SW480 (cell line): ENCODE results near the gene GID8.

ENCODE experiments used
- DNase-seq: peaks from one replicate; pipeline ENCODE4 v3.0.0-alpha.2; 2016; ENCODE audit warnings: low spot score

The GID8 gene

DNA sequence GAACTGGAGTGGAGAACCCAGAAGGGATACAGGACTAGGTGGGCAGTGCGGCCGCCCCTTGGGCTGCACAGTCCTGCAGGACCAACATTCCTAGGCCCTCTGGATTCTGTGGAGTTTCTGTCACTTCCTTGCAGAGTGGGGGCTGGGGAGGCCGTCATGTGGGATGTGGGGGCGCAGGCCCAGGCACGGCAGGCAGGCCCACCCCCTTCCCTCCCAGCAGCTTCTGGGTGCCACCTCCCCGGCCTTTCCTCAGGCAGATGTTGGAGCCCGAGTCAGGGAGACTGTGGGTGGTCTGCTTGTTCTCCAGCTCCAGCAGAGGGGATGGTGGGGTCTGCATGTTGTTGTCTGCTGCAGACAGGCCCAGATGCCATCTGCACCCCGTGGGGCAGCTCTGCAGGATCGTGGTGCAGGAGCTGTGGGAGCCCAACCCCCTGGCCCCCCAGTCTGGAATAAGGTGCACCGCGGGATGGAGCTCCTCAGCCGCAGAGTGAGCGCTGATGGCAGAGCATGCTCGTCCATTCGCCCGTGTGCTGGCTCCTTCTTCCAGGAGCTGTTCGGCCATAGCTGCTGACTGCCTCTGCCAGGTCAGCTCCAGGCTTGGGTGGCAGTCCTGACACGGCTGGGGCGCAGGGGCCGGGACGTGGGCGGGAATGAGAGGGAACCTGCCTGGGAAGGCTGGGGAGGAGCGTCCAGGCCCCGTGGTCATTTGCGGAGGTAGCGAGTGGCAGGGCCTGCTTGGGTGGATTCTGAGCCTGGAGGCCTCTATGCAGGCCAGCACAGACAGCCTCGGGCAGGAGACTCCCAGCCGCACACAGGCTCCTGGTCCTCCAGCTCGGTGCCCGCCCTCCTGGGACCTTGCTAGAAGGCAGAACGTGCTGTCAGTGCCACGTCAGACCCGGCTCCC, 32.6 kb downstream of the GID8 start:
- DNase-seq, result no peak

GRCh38 chr20:62971211-62971949, 33.4 kb downstream of the GID8 start:
- DNase-seq, result no peak

DNA sequence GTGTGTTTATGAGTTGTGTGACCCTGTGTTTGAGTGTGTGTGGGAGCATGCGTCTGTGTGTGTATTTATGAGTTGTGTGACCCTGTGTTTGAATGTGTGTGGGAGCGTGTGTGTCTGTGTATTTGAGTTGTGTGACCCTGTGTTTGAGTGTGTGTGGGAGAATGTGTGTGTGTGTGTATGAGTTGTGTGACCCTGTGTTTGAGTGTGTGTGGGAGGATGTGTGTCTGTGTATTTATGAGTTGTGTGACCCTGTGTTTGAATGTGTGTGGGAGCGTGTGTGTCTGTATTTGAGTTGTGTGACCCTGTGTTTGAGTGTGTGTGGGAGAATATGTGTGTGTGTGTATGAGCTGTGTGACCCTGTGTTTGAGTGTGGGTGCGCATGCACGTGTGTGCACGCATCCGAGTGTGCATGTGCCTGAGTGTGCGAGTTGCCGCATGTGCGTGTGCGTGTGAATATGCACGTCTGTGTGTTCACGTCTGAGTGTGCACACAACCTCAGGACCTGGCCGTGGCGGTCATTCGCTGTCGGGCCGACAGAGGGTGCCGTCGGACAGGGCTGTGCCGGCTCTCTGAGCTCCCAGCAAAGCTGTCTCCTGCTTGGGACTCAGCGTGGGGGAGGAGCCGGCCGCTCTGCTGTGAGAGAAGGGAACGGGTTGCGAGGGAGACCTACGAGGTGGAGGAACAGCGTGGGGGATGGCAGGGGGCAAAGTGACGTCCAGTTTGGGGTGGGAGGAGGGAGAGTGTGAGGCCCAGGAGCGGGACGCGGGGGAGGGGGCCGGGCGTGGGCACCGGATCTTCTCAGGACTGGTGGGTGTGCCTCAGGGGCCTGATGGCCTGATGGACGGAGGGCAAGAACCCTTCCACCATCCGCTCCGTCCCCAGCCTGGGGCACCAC, 34.2 kb downstream of the GID8 start:
- peak; percentile 93 for DNase-seq

DNA sequence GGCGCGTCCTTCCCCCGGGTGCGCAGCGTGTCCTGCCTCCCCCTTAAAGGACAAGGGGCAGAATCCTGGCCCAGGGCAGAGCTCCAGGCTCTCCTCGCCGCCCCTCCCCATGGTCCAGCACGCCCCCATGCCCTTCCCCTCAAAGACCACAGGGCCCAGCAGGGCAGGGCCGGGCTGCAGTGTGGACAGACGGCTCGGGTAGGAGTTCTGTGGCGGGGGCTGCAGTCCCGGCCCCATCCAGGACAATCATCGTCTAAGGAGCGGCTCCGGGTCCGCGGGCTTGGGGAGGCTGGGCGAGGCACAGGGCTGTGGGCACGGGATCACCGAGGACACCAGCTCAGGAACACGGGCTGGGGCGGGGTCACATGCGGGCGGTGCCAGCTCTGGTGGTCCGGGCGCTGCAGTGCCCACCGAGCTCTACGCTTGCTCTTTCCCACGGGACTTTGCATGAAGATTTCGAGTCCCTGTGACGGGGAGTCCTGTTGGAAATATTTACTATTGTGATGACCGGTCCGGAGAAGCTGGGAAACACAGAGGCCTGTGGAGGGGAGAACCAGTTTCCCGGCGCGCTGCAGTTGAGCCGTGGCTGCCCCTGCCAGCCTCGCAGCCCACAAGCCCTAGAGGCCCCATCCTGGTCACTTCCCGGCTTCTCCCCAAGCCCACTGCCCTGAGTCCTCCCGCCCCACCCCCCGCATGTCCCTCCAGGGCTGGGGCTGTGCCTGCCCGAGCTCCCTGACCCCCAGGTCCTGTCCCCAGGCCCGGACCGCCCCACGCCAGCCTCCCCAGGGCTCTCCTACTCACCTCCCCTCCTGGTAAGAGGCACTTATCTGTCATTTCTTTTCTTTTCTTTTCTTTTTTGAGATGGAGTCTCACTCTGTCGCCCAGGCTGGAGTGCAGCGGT, 35.1 kb downstream of the GID8 start:
- DNase-seq, result no peak

- no peak for DNase-seq
Observed at GRCh38 chr20:62975251-62975760, 37.4 kb downstream of the GID8 start.

DNA sequence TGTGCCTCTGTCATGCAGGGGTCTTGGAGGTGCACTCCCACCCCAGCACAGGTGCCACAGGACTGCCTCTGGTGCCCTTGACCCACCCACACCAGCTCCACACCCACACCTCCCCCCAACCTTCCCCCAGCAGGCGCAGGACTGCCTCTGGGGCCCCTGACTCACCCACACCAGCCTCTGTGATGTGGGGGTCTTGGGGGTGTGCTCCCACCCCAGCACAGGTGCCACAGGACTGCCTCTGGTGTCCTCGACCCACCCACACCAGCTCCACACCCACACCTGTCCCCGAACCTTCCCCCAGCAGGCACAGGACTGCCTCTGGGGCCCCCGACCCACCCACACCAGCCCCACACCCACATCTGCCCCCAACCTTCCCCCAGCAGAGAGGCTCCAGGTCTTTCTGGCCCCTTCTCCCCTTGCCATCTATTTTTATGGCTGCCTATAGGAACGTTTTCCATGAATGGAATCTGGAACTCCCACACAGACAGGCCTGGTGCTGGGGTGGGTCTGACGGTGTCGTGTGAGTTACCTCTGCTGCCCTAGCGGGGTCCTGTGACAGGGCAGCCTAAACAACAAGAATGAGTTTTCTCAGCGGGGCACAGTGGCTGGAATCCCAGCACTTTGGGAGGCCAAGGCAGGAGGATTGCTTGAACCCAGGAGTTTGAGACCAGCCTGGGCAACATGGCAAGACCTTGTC, 38.0 kb downstream of the GID8 start:
- no peak for DNase-seq

GRCh38 chr20:62976886-62977285, 38.9 kb downstream of the GID8 start:
- no peak for DNase-seq

GRCh38 chr20:62977613-62978560, 39.9 kb downstream of the GID8 start:
- peak; percentile 93 for DNase-seq

DNA sequence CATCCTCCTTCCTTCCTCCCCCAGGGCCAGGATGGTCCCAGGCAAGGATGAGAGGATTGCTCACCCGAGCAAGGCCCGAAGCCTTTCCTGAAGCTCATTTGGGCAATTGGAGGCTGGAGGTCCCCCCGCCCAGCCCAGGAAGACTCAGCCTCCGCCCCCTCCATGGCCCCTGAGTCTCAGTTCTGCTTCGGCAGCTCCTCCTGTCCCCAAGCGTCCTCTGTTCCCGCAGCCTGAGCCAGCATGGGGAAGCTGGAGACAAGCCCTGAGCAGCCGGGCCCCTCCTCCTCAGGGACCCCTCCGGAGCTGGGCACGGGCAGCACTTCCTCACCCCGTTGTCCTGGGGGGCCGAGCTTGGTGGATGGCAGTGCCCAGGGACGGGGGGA, 40.6 kb downstream of the GID8 start:
- no peak for DNase-seq

DNA sequence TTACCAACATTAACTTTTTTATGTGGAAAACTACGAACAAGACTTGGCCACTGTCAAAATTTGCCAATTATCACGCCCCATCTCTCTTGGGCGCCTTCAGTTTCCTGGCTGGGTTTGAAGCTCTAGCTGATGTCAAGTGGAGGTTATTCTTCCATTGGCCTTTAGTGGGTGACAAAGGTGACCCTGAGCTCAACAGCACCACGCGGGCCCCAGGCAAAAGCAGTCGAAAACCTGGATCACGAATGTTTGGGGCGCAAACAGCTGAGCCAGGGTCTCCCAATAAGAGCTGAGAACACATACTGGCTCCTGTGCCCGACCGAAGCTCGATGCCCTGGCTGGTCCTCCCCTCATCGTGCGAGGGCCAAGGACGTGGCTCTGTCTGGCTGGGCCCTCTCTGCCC, 41.4 kb downstream of the GID8 start:
- no peak for DNase-seq

DNA sequence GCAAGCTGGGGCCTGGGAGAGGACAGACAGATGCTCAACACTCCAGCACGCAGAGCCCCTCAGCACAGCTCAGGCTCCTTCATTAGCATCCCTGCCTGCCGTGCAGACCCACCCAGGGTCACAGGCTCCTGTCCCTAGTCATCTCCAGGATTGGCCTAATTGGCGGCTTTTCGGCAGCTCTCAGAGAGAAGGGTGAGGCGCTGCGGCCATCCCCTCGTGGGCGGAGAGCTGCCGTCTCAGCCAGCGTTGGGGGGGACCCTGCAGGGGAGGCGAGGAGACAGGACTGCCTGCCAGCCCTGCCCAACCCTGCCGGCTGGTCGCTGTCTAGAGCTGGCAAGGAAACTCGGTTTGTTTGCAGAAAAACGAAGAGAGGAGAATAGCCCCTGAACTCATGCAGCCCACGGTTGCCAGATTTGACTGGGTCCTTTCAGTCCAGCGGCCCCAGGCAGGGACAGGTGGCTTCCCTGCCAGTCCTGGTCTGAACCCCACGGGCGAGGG, 42.0 kb downstream of the GID8 start:
- DNase-seq, result no peak

DNA sequence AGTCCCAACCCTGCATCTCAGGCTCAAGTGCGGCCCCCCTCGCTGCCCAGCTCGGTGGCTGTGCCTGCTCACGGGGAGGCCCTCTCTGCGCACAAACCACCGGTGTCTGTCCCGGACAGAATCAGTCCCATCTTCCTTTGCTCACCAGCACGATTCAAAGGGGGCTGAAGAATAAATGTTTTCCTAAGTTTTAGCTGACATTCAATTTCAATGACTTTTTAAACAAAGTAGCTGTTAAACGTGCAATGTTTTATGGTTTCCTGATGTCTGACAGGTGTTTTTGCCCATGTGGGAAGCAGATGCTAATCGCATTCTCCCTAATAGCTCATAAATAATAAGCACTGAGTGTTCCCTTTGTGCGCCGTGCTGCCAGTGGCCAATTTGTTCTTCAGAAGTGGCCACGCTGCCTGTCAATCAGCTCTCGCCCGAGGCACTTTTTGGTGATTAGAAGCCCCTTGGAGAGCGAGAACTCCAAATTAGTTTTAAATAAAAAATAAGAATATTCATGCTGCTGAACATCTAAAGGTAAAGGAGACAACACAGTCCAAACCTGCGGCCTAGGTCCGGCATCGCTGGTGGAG, 42.5 kb downstream of the GID8 start:
- peak; percentile 46 for DNase-seq

- no peak for DNase-seq
Observed at GRCh38 chr20:62980970-62981369, 43.0 kb downstream of the GID8 start.

GRCh38 chr20:62982124-62983075, 44.5 kb downstream of the GID8 start:
- no peak for DNase-seq

- no peak for DNase-seq
Observed at GRCh38 chr20:62983210-62983609, 45.3 kb downstream of the GID8 start.

DNA sequence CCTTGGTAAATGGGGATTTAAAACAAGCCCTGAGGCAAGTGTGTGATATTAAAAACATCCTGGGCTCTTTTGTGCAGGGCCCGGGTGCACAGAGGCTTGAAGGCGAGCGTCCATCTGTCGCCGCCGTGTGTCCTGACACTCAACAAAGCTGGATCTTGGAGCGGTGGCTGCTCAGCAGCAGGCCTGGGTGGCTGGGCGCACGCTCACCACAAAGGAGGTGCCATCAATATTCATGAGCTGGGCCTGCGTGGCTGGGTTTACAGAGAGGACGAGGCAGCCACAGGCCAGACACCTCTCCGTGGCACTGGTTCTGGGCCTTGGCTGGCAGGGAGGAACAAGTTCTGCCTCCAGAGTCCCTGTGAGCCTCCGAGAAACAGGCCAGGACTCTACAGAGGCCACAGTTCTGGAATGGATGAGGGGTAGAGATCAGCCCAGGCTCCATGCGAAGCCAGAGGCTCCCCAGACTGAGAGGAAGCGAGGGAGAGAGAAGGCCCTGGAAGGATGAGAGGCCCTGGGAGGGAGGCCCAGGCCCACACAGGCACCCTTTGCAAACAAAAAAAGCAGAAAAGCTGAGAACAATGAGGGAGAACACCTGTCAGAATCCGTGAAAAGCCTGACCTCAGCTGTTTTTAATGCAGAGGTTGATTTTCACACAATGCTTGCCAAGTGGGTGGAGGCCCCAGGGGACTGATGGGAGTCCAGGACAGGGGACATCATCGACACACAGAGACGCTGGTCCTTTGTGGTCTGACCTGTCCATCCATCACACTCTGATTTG, 46.9 kb downstream of the GID8 start:
- DNase-seq, result no peak

DNA sequence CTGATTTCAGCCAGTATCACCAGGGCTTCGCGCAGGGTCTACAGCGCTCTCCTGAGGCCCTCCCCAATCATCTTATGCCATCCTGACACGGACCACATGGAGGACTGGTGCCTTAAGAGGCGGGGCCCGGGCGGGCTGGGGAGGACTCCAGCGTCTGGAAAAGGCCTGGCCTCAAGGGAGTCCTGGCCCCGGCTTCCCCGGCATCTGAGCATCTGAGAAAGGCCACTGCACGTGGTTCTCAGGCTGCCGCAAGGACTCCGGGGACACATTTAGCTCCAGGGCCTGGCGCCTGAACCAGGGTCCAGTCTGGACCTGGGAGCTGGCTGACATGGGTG, 47.5 kb downstream of the GID8 start:
- DNase-seq, result no peak
